GM12874 (cell line): ENCODE results near the gene LARGE1.

ENCODE experiments used
- CTCF ChIP-seq: IDR thresholded peaks from 2 replicates; pipeline ENCODE4 v1.5.1; 2011; ENCODE audit warnings: low read depth, mild to moderate bottlenecking, control low read depth, low read length, moderate library complexity; ENCODE audit not compliant: insufficient read depth

LARGE1 gene

DNA sequence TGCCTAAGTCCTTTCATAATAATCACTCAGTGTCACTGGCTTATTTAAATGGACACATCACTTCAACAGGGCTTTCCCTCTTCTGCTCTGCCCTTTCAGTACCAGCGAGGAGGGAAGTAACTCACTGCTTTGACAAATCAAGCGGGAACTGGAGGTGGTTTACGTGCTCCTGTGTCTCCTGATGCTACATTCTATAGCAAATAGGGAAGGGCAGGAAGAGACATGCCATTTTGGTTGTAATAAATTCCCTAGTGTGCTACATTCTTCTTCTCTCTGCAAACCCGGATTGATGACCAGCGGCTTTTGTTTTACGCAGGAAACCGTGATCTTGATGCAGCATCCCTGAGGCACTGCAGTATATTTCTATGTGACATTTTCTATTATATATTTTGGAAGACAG lies 491.0 kb downstream of the LARGE1 start:
- no peak for TF ChIP-seq CTCF

DNA sequence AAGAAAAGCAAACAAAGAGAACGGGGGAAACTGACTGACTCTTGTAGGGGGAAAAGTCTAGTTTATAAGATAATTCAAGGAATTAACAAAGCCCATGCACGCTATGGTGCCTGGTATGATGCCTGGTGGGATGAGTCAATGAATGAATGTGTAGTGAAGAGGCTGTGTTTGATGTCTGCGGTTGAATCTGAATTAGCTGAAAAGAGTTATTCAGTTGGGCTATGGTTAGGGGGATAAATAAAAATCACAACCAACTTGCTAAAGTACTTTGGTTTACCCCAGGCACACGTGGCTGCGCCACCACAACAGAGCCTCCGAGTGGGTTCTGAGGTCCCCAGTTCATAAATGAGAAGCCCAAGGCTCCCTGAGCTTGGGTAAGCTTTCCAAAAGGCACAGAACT lies 492.8 kb downstream of the LARGE1 start:
- TF ChIP-seq CTCF: no peak

GRCh38 chr22:33426451-33426850 lies 493.8 kb downstream of the LARGE1 start:
- TF ChIP-seq CTCF: no peak

GRCh38 chr22:33421859-33422258 lies 498.4 kb downstream of the LARGE1 start:
- no peak for TF ChIP-seq CTCF

GRCh38 chr22:33418484-33418883 lies 501.8 kb downstream of the LARGE1 start:
- no peak for TF ChIP-seq CTCF

DNA sequence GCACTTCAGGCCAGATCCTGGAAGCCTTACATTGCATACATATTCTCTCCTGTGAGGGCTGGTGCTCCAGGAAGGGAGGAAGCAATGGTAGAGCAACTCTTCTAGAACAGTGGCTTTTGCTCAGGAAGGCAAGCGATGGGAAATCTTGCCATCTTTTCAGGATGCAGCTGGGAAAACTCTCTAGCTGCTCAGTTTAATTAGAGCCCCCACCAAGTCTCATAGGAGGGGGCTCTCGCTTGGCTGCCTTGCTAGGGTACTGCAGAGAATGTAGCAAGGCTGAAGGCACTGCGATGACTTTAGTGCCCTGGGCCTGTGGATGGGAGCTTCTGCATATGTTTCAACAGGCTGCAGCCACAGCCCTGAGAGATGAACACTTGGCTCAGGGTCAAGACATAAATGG lies 504.9 kb downstream of the LARGE1 start:
- no peak for TF ChIP-seq CTCF

GRCh38 chr22:33409079-33409478 lies 511.2 kb downstream of the LARGE1 start:
- TF ChIP-seq CTCF: no peak

DNA sequence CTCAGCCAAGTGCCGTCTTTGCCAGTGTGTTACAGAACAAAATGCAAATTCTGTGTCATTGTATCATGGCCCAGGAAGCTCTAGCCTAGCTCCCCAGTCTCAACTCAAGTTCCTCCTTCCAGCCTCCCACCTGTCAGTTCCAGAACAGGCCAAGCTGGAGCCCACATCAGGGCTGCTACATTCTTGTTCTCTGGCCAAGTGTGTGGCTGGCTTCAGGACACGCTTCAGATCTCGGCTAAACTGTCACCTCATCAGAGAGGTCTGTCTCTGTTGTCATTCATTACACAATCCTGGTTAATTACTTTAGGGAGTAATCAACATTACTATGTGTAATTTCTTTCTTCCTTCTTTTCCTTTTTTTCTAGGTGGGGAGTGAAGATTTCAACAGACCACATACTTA lies 515.1 kb downstream of the LARGE1 start:
- no peak for TF ChIP-seq CTCF
